GM19328 (cell line): ENCODE measurements around the gene KRT79.
"Not testable (repeated sequence)": the region's sequence is repeated elsewhere in the genome, so short reads cannot be mapped to it uniquely, and the experiment has no call there.

ENCODE experiments used
- ATAC-seq: cut with Tn5 transposase; IDR thresholded peaks from one replicate; pipeline ENCODE4 v1.9.1; 2021; ENCODE audit warnings: mild to moderate bottlenecking, moderate library complexity; ENCODE audit not compliant: unreplicated experiment

KRT79 gene

GRCh38 chr12:52833922-52834726 lies at the start of gene KRT79:
TSS of gene KRT79 (minus strand) at chr12:52834311. CDS start at chr12:52834260, 51 bp downstream.
- no peak for ATAC-seq

GRCh38 chr12:52880499-52880898 lies 46.4 kb upstream of the KRT79 start:
- ATAC-seq = not testable (repeated sequence)

GRCh38 chr12:52879394-52880351 lies 45.6 kb upstream of the KRT79 start:
- ATAC-seq = no peak

- no peak for ATAC-seq
Observed at GRCh38 chr12:52878507-52879393, 44.6 kb upstream of the KRT79 start.

- ATAC-seq = no peak
Observed at GRCh38 chr12:52877242-52877641, 43.1 kb upstream of the KRT79 start.

GRCh38 chr12:52876372-52876771 lies 42.3 kb upstream of the KRT79 start:
- ATAC-seq = no peak

GRCh38 chr12:52874573-52875435 lies 40.7 kb upstream of the KRT79 start:
- no peak for ATAC-seq

GRCh38 chr12:52873832-52874572 lies 39.9 kb upstream of the KRT79 start:
- ATAC-seq = no peak

- ATAC-seq = no peak
Observed at GRCh38 chr12:52873513-52873831, 39.4 kb upstream of the KRT79 start.

GRCh38 chr12:52872644-52873389 lies 38.7 kb upstream of the KRT79 start:
- ATAC-seq = no peak

- no peak for ATAC-seq
Observed at GRCh38 chr12:52871291-52872039, 37.4 kb upstream of the KRT79 start.

- ATAC-seq = peak; percentile 47
Observed at GRCh38 chr12:52870361-52871290, 36.5 kb upstream of the KRT79 start.

- ATAC-seq = no peak
Observed at GRCh38 chr12:52867642-52868041, 33.5 kb upstream of the KRT79 start.

GRCh38 chr12:52867152-52867551 lies 33.0 kb upstream of the KRT79 start:
- no peak for ATAC-seq

GRCh38 chr12:52865090-52865944 lies 31.2 kb upstream of the KRT79 start:
- ATAC-seq = no peak

- ATAC-seq = no peak
Observed at GRCh38 chr12:52862023-52862422, 27.9 kb upstream of the KRT79 start.
